ENCODE data around the gene AMBRA1.

The AMBRA1 gene

GRCh38 chr11:46593550-46594373, at the start of gene AMBRA1:
Gene AMBRA1 (minus strand): TSS chr11:46594023. CDS start chr11:46548380, 45,643 bp downstream.
- Histone ChIP-seq H3K9ac (ENCODE audit: low read length) (peak within 1 kb of the TSS; percentile 69), H3K4me3 (ENCODE audit: low read length) (peak within 1 kb of the TSS; percentile 88), H3K4me1 (ENCODE audit: control insufficient read depth, insufficient read depth, low read length) (peaks cover 8% of the 10 kb centered on the region), H3K27ac (ENCODE audit: low read depth, low read length) (peak within 1 kb of the TSS; percentile 28), H3K36me3 (ENCODE audit: control insufficient read depth, insufficient read depth, low read length) (no peaks in the 10 kb centered on the region), H3K27me3 (ENCODE audit: control insufficient read depth, insufficient read depth, low read length) (no peaks in the 10 kb centered on the region)

GRCh38 chr11:46643531-46643930, 49.7 kb upstream of the AMBRA1 start:
- H3K36me3 ChIP-seq (ENCODE audit: control insufficient read depth, insufficient read depth, low read length), result peaks cover 5% of the 10 kb centered on the region
- no peak overlapping the region for H3K27ac ChIP-seq (ENCODE audit: low read depth, low read length)
- H3K9ac ChIP-seq (ENCODE audit: low read length), result no peak overlapping the region
- no peaks in the 10 kb centered on the region for H3K4me1 ChIP-seq (ENCODE audit: control insufficient read depth, insufficient read depth, low read length)
- no peaks in the 10 kb centered on the region for H3K27me3 ChIP-seq (ENCODE audit: control insufficient read depth, insufficient read depth, low read length)
- no peak overlapping the region for H3K4me3 ChIP-seq (ENCODE audit: low read length)

- H3K27me3 ChIP-seq (ENCODE audit: control insufficient read depth, insufficient read depth, low read length), result no peaks in the 10 kb centered on the region
- no peak overlapping the region for H3K9ac ChIP-seq (ENCODE audit: low read length)
- peaks cover 5% of the 10 kb centered on the region for H3K36me3 ChIP-seq (ENCODE audit: control insufficient read depth, insufficient read depth, low read length)
- H3K27ac ChIP-seq (ENCODE audit: low read depth, low read length), result no peak overlapping the region
- no peaks in the 10 kb centered on the region for H3K4me1 ChIP-seq (ENCODE audit: control insufficient read depth, insufficient read depth, low read length)
- H3K4me3 ChIP-seq (ENCODE audit: low read length), result no peak overlapping the region
These were observed 49.0 kb upstream of the AMBRA1 start for GRCh38 chr11:46642627-46643335.

- Histone ChIP-seq H3K4me1 (ENCODE audit: control insufficient read depth, insufficient read depth, low read length) (no peaks in the 10 kb centered on the region), H3K9ac (ENCODE audit: low read length) (no peak overlapping the region), H3K27me3 (ENCODE audit: control insufficient read depth, insufficient read depth, low read length) (no peaks in the 10 kb centered on the region), H3K4me3 (ENCODE audit: low read length) (no peak overlapping the region), H3K27ac (ENCODE audit: low read depth, low read length) (no peak overlapping the region), H3K36me3 (ENCODE audit: control insufficient read depth, insufficient read depth, low read length) (peaks cover 2% of the 10 kb centered on the region)
These were observed 47.8 kb upstream of the AMBRA1 start for GRCh38 chr11:46641639-46642038.

GRCh38 chr11:46640036-46640788, 46.4 kb upstream of the AMBRA1 start:
- peaks cover 2% of the 10 kb centered on the region for H3K36me3 ChIP-seq (ENCODE audit: control insufficient read depth, insufficient read depth, low read length)
- H3K27ac ChIP-seq (ENCODE audit: low read depth, low read length), result no peak overlapping the region

GRCh38 chr11:46639197-46639839, 45.5 kb upstream of the AMBRA1 start:
- Histone ChIP-seq H3K27ac (ENCODE audit: low read depth, low read length) (no peak overlapping the region), H3K9ac (ENCODE audit: low read length) (no peak overlapping the region), H3K36me3 (ENCODE audit: control insufficient read depth, insufficient read depth, low read length) (peaks cover 2% of the 10 kb centered on the region), H3K4me1 (ENCODE audit: control insufficient read depth, insufficient read depth, low read length) (no peaks in the 10 kb centered on the region), H3K4me3 (ENCODE audit: low read length) (no peak overlapping the region), H3K27me3 (ENCODE audit: control insufficient read depth, insufficient read depth, low read length) (no peaks in the 10 kb centered on the region)

More at GRCh38 chr11:46640036-46640788, 46.4 kb upstream of the AMBRA1 start:
- Histone ChIP-seq H3K4me3 (ENCODE audit: low read length) (no peak overlapping the region), H3K9ac (ENCODE audit: low read length) (no peak overlapping the region), H3K27me3 (ENCODE audit: control insufficient read depth, insufficient read depth, low read length) (no peaks in the 10 kb centered on the region), H3K4me1 (ENCODE audit: control insufficient read depth, insufficient read depth, low read length) (no peaks in the 10 kb centered on the region)

- no peaks in the 10 kb centered on the region for H3K4me1 ChIP-seq (ENCODE audit: control insufficient read depth, insufficient read depth, low read length)
- H3K27ac ChIP-seq (ENCODE audit: low read depth, low read length), result no peak overlapping the region
- H3K36me3 ChIP-seq (ENCODE audit: control insufficient read depth, insufficient read depth, low read length), result no peaks in the 10 kb centered on the region
- no peak overlapping the region for H3K9ac ChIP-seq (ENCODE audit: low read length)
- no peak overlapping the region for H3K4me3 ChIP-seq (ENCODE audit: low read length)
- no peaks in the 10 kb centered on the region for H3K27me3 ChIP-seq (ENCODE audit: control insufficient read depth, insufficient read depth, low read length)
These were observed 43.7 kb upstream of the AMBRA1 start for GRCh38 chr11:46637546-46637945.

GRCh38 chr11:46635557-46636139, 41.8 kb upstream of the AMBRA1 start:
- H3K4me3 ChIP-seq (ENCODE audit: low read length), result no peak overlapping the region
- no peaks in the 10 kb centered on the region for H3K27me3 ChIP-seq (ENCODE audit: control insufficient read depth, insufficient read depth, low read length)
- no peaks in the 10 kb centered on the region for H3K4me1 ChIP-seq (ENCODE audit: control insufficient read depth, insufficient read depth, low read length)
- no peak overlapping the region for H3K27ac ChIP-seq (ENCODE audit: low read depth, low read length)
- H3K36me3 ChIP-seq (ENCODE audit: control insufficient read depth, insufficient read depth, low read length), result no peaks in the 10 kb centered on the region
- H3K9ac ChIP-seq (ENCODE audit: low read length), result no peak overlapping the region

GRCh38 chr11:46633291-46634217, 39.7 kb upstream of the AMBRA1 start:
- H3K9ac ChIP-seq (ENCODE audit: low read length), result no peak overlapping the region
- H3K4me1 ChIP-seq (ENCODE audit: control insufficient read depth, insufficient read depth, low read length), result no peaks in the 10 kb centered on the region
- no peak overlapping the region for H3K27ac ChIP-seq (ENCODE audit: low read depth, low read length)
- H3K27me3 ChIP-seq (ENCODE audit: control insufficient read depth, insufficient read depth, low read length), result no peaks in the 10 kb centered on the region
- no peak overlapping the region for H3K4me3 ChIP-seq (ENCODE audit: low read length)
- H3K36me3 ChIP-seq (ENCODE audit: control insufficient read depth, insufficient read depth, low read length), result peaks cover 3% of the 10 kb centered on the region

GRCh38 chr11:46632502-46632901, 38.7 kb upstream of the AMBRA1 start:
- H3K36me3 ChIP-seq (ENCODE audit: control insufficient read depth, insufficient read depth, low read length), result peaks cover 3% of the 10 kb centered on the region

GRCh38 chr11:46631676-46632075, 37.9 kb upstream of the AMBRA1 start:
- Histone ChIP-seq H3K36me3 (ENCODE audit: control insufficient read depth, insufficient read depth, low read length) (peaks cover 3% of the 10 kb centered on the region), H3K27me3 (ENCODE audit: control insufficient read depth, insufficient read depth, low read length) (no peaks in the 10 kb centered on the region), H3K4me3 (ENCODE audit: low read length) (no peak overlapping the region), H3K27ac (ENCODE audit: low read depth, low read length) (no peak overlapping the region), H3K9ac (ENCODE audit: low read length) (no peak overlapping the region), H3K4me1 (ENCODE audit: control insufficient read depth, insufficient read depth, low read length) (no peaks in the 10 kb centered on the region)

More at GRCh38 chr11:46632502-46632901, 38.7 kb upstream of the AMBRA1 start:
- Histone ChIP-seq H3K27ac (ENCODE audit: low read depth, low read length) (no peak overlapping the region), H3K9ac (ENCODE audit: low read length) (no peak overlapping the region), H3K27me3 (ENCODE audit: control insufficient read depth, insufficient read depth, low read length) (no peaks in the 10 kb centered on the region), H3K4me3 (ENCODE audit: low read length) (no peak overlapping the region), H3K4me1 (ENCODE audit: control insufficient read depth, insufficient read depth, low read length) (no peaks in the 10 kb centered on the region)
